GM12878 (cell line): ENCODE data around the gene YWHAQ.

Experiments
- ATF7 ChIP-seq: fragments of 450-650 bp; IDR thresholded peaks from 2 replicates; pipeline ENCODE4 v1.6.1; 2016; ENCODE audit warnings: low read depth, mild to moderate bottlenecking
- CREB1 ChIP-seq: IDR thresholded peaks from 2 replicates; pipeline ENCODE4 v1.6.1; 2012; ENCODE audit warnings: low read depth, mild to moderate bottlenecking, inconsistent platforms
- CTCF ChIP-seq, 3 experiments: IDR thresholded peaks in 2 of 3; conservative IDR thresholded peaks in 1 of 3; 2 replicates each; pipeline ENCODE4 v1.5.1; 2011; ENCODE audit warnings: low read depth in 3 of 3, low read length in 3 of 3, mild to moderate bottlenecking in 3 of 3, control low read depth in 2 of 3, moderate library complexity in 2 of 3, inconsistent platforms in 1 of 3, mixed read lengths in 1 of 3; ENCODE audit not compliant: control insufficient read depth in 2 of 3, insufficient read depth in 1 of 3; ENCODE audit errors: extremely low read depth in 1 of 3
- EZH2 ChIP-seq: IDR thresholded peaks from 2 replicates; pipeline ENCODE4 v1.6.1; 2012; ENCODE audit warnings: low read depth, mild to moderate bottlenecking, control low read depth, inconsistent platforms, low read length, borderline replicate concordance; ENCODE audit not compliant: control insufficient read depth
- JUNB ChIP-seq: IDR thresholded peaks from 2 replicates; pipeline ENCODE4 v1.6.1; 2016; ENCODE audit warnings: antibody characterized with exemption, mild to moderate bottlenecking
- MTA3 ChIP-seq: IDR thresholded peaks from 2 replicates; pipeline ENCODE4 v1.6.1; 2012; ENCODE audit warnings: low read length, inconsistent platforms, borderline replicate concordance
- NR2C2 ChIP-seq: IDR thresholded peaks from 2 replicates; pipeline ENCODE4 v1.6.1; 2011; ENCODE audit warnings: borderline replicate concordance, low read depth; ENCODE audit not compliant: control insufficient read depth, insufficient read length
- POLR2A ChIP-seq: IDR thresholded peaks from 2 replicates; pipeline ENCODE4 v1.6.1; 2011; ENCODE audit warnings: low read depth, mild to moderate bottlenecking, low read length
- RB1 ChIP-seq: fragments of 450-650 bp; formaldehyde crosslinking; IDR thresholded peaks from 2 replicates; pipeline ENCODE4 v1.6.1; 2017; ENCODE audit warnings: mild to moderate bottlenecking, borderline replicate concordance
- SRF ChIP-seq, 2 experiments: IDR thresholded peaks; 2 replicates each; pipeline ENCODE4 v1.6.1; 2011; ENCODE audit warnings: low read depth in 2 of 2, low read length in 2 of 2, mild to moderate bottlenecking in 1 of 2, moderate library complexity in 1 of 2
- TAF1 ChIP-seq: IDR thresholded peaks from 2 replicates; pipeline ENCODE4 v1.6.1; 2011; ENCODE audit warnings: mild to moderate bottlenecking, low read depth, low read length, borderline replicate concordance
- TARDBP ChIP-seq: IDR thresholded peaks from 2 replicates; pipeline ENCODE4 v1.6.1; 2016; ENCODE audit warnings: borderline replicate concordance
- ZNF274 ChIP-seq: IDR thresholded peaks from one replicate; pipeline ENCODE4 v1.8.0; 2011; ENCODE audit not compliant: insufficient read length, insufficient read depth

- TF ChIP-seq CTCF (IDR thresholded peaks at IDR 0.05 in 2 of 3, conservative IDR thresholded peaks at IDR 0.05 in 1 of 3; ENCODE audit: control insufficient read depth in 2 of 3, extremely low read depth in 1 of 3, insufficient read depth in 1 of 3, low read depth in 3 of 3, low read length in 3 of 3) (no peak), TAF1 (no peak), POLR2A (no peak), ZNF274 (no peak), EZH2 (no peak), JUNB (peak; percentile 69), SRF (IDR thresholded peaks at IDR 0.05; ENCODE audit: low read depth in 2 of 2, low read length in 2 of 2) (no peak), CREB1 (no peak), MTA3 (no peak), RB1 (no peak), ATF7 (no peak), TARDBP (no peak), NR2C2 (no peak)
Measured at GRCh38 chr2:9637330-9637729, 6.5 kb upstream of the YWHAQ start.
